ENCODE data around the gene CYTH2.
A peak's percentile ranks its signal among the peaks of the same experiment; 100 is the strongest.

Gene CYTH2

GRCh38 chr19:48501494-48502349 lies 32.6 kb downstream of the CYTH2 start (continued):
- TF ChIP-seq ZNF266 (tag by site-specific recombination; IDR thresholded peaks at IDR 0.05; ENCODE audit: low read depth) (no peak), ZSCAN23 (tag by site-specific recombination; IDR thresholded peaks at IDR 0.05) (no peak), KLF10 (tag by site-specific recombination; IDR thresholded peaks at IDR 0.05) (no peak), ZBTB6 (tag by site-specific recombination; IDR thresholded peaks at IDR 0.05) (no peak), RBAK (tag by site-specific recombination; IDR thresholded peaks at IDR 0.05) (0 out of 2 replicates have a peak, but pooled peaks have one; percentile 15), ZNF747 (tag by site-specific recombination; IDR thresholded peaks at IDR 0.05) (no peak), ZNF707 (tag by site-specific recombination; IDR thresholded peaks at IDR 0.05) (no peak), ZNF157 (tag by site-specific recombination; IDR thresholded peaks at IDR 0.05) (peak; percentile 50; the same call in 1 of the 2 replicates), ZNF521 (tag by site-specific recombination; IDR thresholded peaks at IDR 0.05) (no peak), ZNF654 (tag by site-specific recombination; IDR thresholded peaks at IDR 0.05; ENCODE audit: low read depth) (no peak), ZBTB49 (tag by site-specific recombination; IDR thresholded peaks at IDR 0.05; ENCODE audit: low read depth) (no peak), ZNF169 (tag by site-specific recombination; IDR thresholded peaks at IDR 0.05) (no peak), PRDM6 (tag by site-specific recombination; IDR thresholded peaks at IDR 0.05) (no peak), ZNF623 (tag by site-specific recombination; IDR thresholded peaks at IDR 0.05) (no peak), PBX3 (CRISPR knock-in tag; IDR thresholded peaks at IDR 0.05) (no peak), YY1 (tag by site-specific recombination; IDR thresholded peaks at IDR 0.05) (no peak), ZBTB44 (tag by site-specific recombination; IDR thresholded peaks at IDR 0.05) (no peak), ZNF354C (tag by site-specific recombination; IDR thresholded peaks at IDR 0.05; ENCODE audit: borderline replicate concordance, low read depth) (no peak), ZNF571 (tag by site-specific recombination; IDR thresholded peaks at IDR 0.05) (no peak), ZNF658 (tag by site-specific recombination; IDR thresholded peaks at IDR 0.05) (no peak), TSHZ1 (tag by site-specific recombination; IDR thresholded peaks at IDR 0.05; ENCODE audit: borderline replicate concordance) (no peak), ZNF366 (tag by site-specific recombination; conservative IDR thresholded peaks at IDR 0.05) (peak; percentile 95), TCF7L2 (IDR thresholded peaks at IDR 0.05; ENCODE audit: borderline replicate concordance, low read depth, low read length) (no peak), ZNF843 (tag by site-specific recombination; IDR thresholded peaks at IDR 0.05) (peak; percentile 47; the same call in 1 of the 2 replicates), ZXDB (tag by site-specific recombination; IDR thresholded peaks at IDR 0.05) (peak; percentile 78), ZNF26 (tag by site-specific recombination; IDR thresholded peaks at IDR 0.05) (no peak)

Data from HEK293 (cell line).